GM13976 (cell line): ENCODE results near the gene SPAAR.

Experiments used
- DNase-seq: peaks from one replicate; pipeline ENCODE4 v3.0.0; 2012; ENCODE audit warnings: low spot score
- in situ Hi-C: fragments of 300-500 bp; cut with MboI; formaldehyde crosslinking; loops from one replicate; pipeline ENCODE4 v1.12.0; 2022; ENCODE audit warnings: low sequenced_read_pairs, mixed read lengths, inconsistent platforms; ENCODE audit not compliant: unreplicated experiment
- TF ChIP-seq, protein P1 (sequence below): IDR thresholded peaks from 2 replicates; pipeline ENCODE4 v1.5.1; 2012; ENCODE audit warnings: borderline replicate concordance, mild to moderate bottlenecking; ENCODE audit not compliant: insufficient read depth; ENCODE audit errors: extremely low read depth, missing control alignments, control extremely low read depth

The SPAAR gene

DNA sequence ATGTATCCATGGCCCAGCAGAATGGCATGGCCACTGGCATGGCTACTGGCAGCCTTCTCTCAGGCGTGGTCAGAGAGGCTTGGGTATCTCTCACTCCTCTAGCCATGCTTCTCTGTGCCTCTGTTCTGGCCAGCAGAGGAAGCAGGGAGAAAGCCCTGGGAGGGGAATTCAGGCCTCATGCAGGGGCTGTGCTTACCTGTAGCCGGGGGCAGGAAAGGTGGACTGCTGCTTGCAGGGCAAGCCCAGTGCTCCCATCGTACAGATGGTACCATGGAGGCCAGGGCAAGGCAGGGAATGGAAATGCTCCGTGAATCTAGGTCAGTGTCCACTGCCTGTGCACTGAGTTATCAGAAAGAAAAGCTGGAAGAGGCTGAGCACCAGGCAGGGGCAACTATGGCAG, 41.8 kb upstream of the SPAAR start:
- in situ Hi-C loops = no loop called here
- no peak for DNase-seq

DNA sequence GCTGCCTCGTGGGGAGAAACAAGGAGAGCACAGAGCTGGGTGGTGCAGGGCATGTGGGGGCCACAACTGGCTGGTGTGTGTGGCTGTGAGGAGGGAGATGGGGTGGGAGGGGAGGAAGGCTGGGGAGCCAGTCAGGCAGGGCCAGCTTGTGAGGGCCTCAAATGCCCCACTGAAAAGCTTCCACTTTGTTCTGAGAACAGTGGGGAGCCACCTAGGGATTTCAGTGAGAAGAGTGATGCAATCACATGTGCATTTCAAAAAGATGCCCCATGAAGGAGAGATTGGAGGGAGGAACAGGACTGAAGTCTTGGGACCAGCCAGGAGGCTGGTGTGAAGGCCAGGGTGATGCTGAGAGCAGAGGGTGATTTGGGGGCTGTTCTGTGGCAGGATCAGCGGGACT, 40.4 kb upstream of the SPAAR start:
- DNase-seq = no peak
- TF ChIP-seq, protein P1, sequence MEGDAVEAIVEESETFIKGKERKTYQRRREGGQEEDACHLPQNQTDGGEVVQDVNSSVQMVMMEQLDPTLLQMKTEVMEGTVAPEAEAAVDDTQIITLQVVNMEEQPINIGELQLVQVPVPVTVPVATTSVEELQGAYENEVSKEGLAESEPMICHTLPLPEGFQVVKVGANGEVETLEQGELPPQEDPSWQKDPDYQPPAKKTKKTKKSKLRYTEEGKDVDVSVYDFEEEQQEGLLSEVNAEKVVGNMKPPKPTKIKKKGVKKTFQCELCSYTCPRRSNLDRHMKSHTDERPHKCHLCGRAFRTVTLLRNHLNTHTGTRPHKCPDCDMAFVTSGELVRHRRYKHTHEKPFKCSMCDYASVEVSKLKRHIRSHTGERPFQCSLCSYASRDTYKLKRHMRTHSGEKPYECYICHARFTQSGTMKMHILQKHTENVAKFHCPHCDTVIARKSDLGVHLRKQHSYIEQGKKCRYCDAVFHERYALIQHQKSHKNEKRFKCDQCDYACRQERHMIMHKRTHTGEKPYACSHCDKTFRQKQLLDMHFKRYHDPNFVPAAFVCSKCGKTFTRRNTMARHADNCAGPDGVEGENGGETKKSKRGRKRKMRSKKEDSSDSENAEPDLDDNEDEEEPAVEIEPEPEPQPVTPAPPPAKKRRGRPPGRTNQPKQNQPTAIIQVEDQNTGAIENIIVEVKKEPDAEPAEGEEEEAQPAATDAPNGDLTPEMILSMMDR = no peak
- in situ Hi-C loops = no loop called here

More for the DNA sequence above, 41.8 kb upstream of the SPAAR start:
- TF ChIP-seq, protein P1 = no peak

DNA sequence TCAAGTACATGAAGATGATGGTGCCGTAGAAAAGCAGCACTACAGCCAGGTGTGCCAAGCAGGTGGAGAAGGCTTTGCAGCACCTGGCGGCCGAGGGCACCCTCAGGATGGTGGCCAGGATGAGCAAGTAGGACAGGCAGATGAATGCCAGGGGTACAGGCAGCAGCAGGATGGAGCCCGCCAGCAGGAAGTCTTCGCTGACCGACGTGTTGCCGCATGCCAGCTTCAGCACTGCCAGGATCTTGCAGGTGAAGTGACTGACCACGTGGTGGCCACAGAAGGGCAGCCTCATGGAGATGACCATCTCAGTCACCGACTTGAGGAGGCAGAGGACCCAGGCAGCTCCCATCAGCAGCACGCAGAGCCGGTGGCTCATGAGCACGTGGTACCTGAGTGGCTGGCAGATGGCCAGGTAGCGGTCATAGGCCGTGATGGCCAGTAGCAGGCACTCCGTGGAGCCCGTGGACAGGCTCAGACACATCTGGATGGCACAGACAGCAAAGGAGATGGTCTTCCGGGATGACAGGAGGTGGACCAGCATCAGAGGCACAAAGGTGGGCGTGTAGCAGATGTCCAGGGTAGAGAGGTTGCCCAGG, 39.6 kb upstream of the SPAAR start:
- DNase-seq = no peak
- TF ChIP-seq, protein P1 = no peak
- in situ Hi-C loops = no loop called here

DNA sequence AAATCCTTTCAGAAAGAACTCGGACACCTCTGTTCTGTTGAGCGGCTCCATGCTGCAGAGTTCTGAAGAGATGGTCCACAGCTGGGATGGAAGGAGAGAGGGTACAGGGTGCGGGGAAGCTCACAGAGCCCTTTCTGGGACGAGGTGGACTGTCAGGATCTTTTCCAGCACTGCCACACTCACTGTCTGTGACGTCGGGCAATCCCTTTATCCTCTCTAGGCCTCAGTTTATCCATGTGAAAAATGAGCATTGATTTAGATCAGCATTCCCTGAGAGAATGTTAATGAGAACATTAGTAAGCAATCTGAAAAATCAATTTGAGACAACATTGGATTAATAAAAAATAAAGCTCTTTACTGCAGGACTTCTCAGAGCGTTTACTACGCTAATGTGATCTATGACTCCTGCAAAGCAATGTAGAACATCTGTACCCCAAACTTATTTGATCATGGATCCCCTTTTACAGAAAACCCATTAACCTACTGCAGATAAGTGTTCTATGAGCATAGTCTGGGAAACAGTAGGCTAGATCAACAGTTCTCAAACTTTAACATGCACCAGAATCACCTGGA, 38.9 kb upstream of the SPAAR start, which contains the start of gene OR13J1:
Gene OR13J1, minus strand, starts transcription at position 51 of the 573 bp plus-strand sequence. Its CDS starts 0 bp downstream, at position 51.
- in situ Hi-C loops = no loop called here
- TF ChIP-seq, protein P1 = no peak
- DNase-seq = no peak

DNA sequence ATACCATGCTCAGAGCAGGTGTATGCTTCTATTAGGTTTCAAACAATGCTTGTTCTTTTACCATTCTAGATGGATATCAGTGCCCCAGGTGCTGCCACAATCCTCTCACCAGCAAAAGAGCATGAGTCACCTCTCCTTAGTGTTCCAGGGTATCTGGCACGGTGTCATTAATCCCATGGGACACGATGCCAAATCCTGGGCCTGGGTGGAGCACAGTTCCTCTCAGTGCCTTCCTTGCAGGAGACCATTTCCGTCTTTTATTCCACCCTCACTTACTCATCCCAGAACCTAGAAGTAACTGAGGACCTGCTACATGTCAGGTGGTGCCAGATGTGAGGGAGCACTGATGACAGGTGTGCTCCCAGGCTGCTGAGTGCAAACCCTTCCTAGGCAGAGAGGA, 37.7 kb upstream of the SPAAR start:
- in situ Hi-C loops = no loop called here
- TF ChIP-seq, protein P1 = no peak

DNA sequence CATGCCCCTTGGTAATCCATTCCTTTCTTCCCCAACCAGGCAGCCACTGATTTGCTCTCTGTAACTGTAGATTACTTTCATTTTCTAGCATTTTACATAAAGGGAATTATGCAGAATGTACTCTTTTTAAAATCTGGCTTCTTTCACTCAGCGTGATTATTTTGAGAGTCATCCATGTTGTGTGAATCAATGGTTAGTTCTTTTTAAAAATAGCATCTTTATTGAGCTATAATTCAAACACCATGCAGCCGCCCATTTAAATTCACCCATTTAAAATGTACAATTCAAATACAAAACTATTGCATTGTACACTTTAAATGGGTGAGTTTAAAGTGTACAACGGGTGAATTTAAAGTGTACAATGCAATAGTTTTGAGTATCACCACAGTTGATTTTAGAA, 36.8 kb upstream of the SPAAR start:
- TF ChIP-seq, protein P1 = no peak
- no peak for DNase-seq
- in situ Hi-C loops = no loop called here

More for the DNA sequence above, 37.7 kb upstream of the SPAAR start:
- no peak for DNase-seq
